PFSK-1 (cell line): ENCODE data around the gene OTOP1.

Experiments
- FOXP2 ChIP-seq: optimal IDR thresholded peaks from 2 replicates; pipeline ENCODE3; 2011; ENCODE audit warnings: borderline replicate concordance, control low read depth, inconsistent platforms; ENCODE audit not compliant: insufficient read depth; ENCODE audit errors: extremely low read length, extremely low read depth
- POLR2AphosphoS5 ChIP-seq: IDR thresholded peaks from 2 replicates; pipeline ENCODE4 v1.6.1; 2012; ENCODE audit warnings: low read depth, mild to moderate bottlenecking, control low read depth, low read length, moderate library complexity
- SIN3A ChIP-seq: IDR thresholded peaks from 2 replicates; pipeline ENCODE4 v1.6.1; 2012; ENCODE audit warnings: mild to moderate bottlenecking, low read length, moderate library complexity, borderline replicate concordance; ENCODE audit not compliant: insufficient read depth
- TAF1 ChIP-seq: IDR thresholded peaks from 2 replicates; pipeline ENCODE4 v1.6.1; 2012; ENCODE audit warnings: low read length, control low read depth, borderline replicate concordance; ENCODE audit not compliant: insufficient read depth
- TF ChIP-seq, protein P1 (sequence below), 2 experiments: IDR thresholded peaks; 2 replicates each; pipeline versions ENCODE4 v1.6.1 to v1.8.0; 2011 to 2012; ENCODE audit warnings: low read depth in 2 of 2, low read length in 2 of 2, control low read depth in 1 of 2, inconsistent platforms in 1 of 2, mild to moderate bottlenecking in 1 of 2, moderate library complexity in 1 of 2; ENCODE audit not compliant: insufficient read depth in 1 of 2

DNA sequence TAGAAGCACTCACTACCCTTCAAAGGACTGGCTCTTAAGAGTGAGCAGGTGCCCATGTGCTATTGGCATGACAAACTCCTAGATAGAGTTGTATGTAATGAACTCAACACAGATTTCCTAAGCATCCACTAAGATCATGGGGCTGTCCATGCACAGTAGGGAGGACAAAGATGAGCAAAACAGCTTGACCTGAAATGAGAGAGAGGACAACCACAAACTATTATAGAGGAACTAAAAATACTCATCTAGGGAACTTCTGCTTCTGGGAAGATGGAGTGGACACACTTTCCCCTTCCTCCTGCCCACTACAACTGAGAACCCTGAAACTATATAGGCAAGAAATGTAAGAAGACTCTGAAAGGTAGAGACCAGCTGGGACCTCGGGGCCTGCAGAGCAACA is 42.0 kb upstream of the OTOP1 start:
- no peak for TF ChIP-seq TAF1
- TF ChIP-seq, protein P1, sequence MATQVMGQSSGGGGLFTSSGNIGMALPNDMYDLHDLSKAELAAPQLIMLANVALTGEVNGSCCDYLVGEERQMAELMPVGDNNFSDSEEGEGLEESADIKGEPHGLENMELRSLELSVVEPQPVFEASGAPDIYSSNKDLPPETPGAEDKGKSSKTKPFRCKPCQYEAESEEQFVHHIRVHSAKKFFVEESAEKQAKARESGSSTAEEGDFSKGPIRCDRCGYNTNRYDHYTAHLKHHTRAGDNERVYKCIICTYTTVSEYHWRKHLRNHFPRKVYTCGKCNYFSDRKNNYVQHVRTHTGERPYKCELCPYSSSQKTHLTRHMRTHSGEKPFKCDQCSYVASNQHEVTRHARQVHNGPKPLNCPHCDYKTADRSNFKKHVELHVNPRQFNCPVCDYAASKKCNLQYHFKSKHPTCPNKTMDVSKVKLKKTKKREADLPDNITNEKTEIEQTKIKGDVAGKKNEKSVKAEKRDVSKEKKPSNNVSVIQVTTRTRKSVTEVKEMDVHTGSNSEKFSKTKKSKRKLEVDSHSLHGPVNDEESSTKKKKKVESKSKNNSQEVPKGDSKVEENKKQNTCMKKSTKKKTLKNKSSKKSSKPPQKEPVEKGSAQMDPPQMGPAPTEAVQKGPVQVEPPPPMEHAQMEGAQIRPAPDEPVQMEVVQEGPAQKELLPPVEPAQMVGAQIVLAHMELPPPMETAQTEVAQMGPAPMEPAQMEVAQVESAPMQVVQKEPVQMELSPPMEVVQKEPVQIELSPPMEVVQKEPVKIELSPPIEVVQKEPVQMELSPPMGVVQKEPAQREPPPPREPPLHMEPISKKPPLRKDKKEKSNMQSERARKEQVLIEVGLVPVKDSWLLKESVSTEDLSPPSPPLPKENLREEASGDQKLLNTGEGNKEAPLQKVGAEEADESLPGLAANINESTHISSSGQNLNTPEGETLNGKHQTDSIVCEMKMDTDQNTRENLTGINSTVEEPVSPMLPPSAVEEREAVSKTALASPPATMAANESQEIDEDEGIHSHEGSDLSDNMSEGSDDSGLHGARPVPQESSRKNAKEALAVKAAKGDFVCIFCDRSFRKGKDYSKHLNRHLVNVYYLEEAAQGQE (IDR thresholded peaks at IDR 0.05; ENCODE audit: insufficient read depth in 1 of 2, low read depth in 2 of 2, low read length in 2 of 2) = no peak
- no peak for TF ChIP-seq POLR2AphosphoS5
- no peak for TF ChIP-seq SIN3A
- TF ChIP-seq FOXP2 = no peak
